ENCODE results near the gene CACNA1G.

Gene CACNA1G

GRCh38 chr17:50549256-50549941, 11.1 kb upstream of the CACNA1G start:
- DNase-seq: no peak

- DNase-seq: no peak
Observed at GRCh38 chr17:50549969-50550368, 10.5 kb upstream of the CACNA1G start.

- DNase-seq: no peak
Observed at GRCh38 chr17:50550661-50551432, 9.7 kb upstream of the CACNA1G start.

- DNase-seq: no peak
Observed at GRCh38 chr17:50551433-50551815, 9.1 kb upstream of the CACNA1G start.

- no peak for DNase-seq
Observed at GRCh38 chr17:50551884-50552283, 8.6 kb upstream of the CACNA1G start.

GRCh38 chr17:50554201-50554600, 6.3 kb upstream of the CACNA1G start:
- no peak for DNase-seq

GRCh38 chr17:50556803-50557202, 3.7 kb upstream of the CACNA1G start:
- DNase-seq: no peak

- no peak for DNase-seq
Observed at GRCh38 chr17:50557630-50558029, 2.9 kb upstream of the CACNA1G start.

GRCh38 chr17:50558091-50558490, 2.4 kb upstream of the CACNA1G start:
- no peak for DNase-seq

- DNase-seq: no peak
Observed at GRCh38 chr17:50558581-50558940, 2.0 kb upstream of the CACNA1G start.

- DNase-seq: no peak
Observed at GRCh38 chr17:50558941-50559614, 1.4 kb upstream of the CACNA1G start.

- no peak for DNase-seq
Observed at GRCh38 chr17:50559674-50560184, 786 bp upstream of the CACNA1G start.

- no peak for DNase-seq
Observed at GRCh38 chr17:50560931-50561745, 623 bp downstream of the CACNA1G start.

GRCh38 chr17:50561746-50562141, 1.2 kb downstream of the CACNA1G start:
- DNase-seq: no peak

GRCh38 chr17:50562242-50563091, 2.0 kb downstream of the CACNA1G start:
- no peak for DNase-seq

- DNase-seq: no peak
Observed at GRCh38 chr17:50563092-50563511, 2.6 kb downstream of the CACNA1G start.

GRCh38 chr17:50564916-50565315, 4.4 kb downstream of the CACNA1G start:
- no peak for DNase-seq

GRCh38 chr17:50565402-50566350, 5.2 kb downstream of the CACNA1G start:
- DNase-seq: no peak

- no peak for DNase-seq
Observed at GRCh38 chr17:50566886-50567285, 6.4 kb downstream of the CACNA1G start.

GRCh38 chr17:50568659-50569058, 8.1 kb downstream of the CACNA1G start:
- no peak for DNase-seq

- no peak for DNase-seq
Observed at GRCh38 chr17:50569592-50569991, 9.1 kb downstream of the CACNA1G start.

Data from SIG-M5 (cell line).